AG09309 (cell line): Measurements from ENCODE around the gene CDHR2.

ENCODE experiments used
- DNase-seq: peaks from one replicate; pipeline ENCODE4 v3.0.0-alpha.2; 2010; ENCODE audit warnings: low read depth
- H3K4me3 ChIP-seq: 2 replicates; pipeline ENCODE4 v1.5.1; 2011; ENCODE audit warnings: mild to moderate bottlenecking, low read depth, low read length, moderate library complexity; ENCODE audit not compliant: control insufficient read depth
- CTCF ChIP-seq: IDR thresholded peaks from 2 replicates; pipeline ENCODE4 v1.5.1; 2011; ENCODE audit warnings: mild to moderate bottlenecking, low read depth, low read length, inconsistent platforms; ENCODE audit not compliant: insufficient read depth, control insufficient read depth; ENCODE audit errors: missing control alignments

The CDHR2 gene

GRCh38 chr5:176636426-176636825, 87.3 kb downstream of the CDHR2 start:
- no peak for TF ChIP-seq CTCF
- no peak overlapping the region for H3K4me3 ChIP-seq
- DNase-seq: no peak

- no peak overlapping the region for H3K4me3 ChIP-seq
- TF ChIP-seq CTCF: no peak
- no peak for DNase-seq
Observed at GRCh38 chr5:176637556-176637955, 88.4 kb downstream of the CDHR2 start.

DNA sequence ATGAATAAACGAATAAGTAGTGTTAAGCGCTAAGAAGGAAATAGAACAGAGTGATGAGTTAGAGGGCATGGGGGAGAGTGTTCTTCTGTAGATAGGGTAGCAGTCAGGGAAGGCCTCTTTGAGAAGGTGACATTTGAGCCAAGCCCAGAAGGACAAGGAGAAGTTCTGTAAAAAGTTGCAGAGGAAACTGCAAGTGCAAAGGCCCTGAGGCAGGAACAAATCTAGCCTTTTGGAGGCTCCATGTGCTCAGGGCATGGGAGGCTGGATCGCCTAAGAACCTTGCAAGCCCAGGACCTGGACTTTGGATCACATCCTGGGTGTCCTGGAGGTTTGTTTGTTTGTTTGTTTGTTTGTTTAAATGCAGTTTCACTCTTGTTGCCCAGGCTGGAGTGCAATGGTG, 89.3 kb downstream of the CDHR2 start:
- no peak for TF ChIP-seq CTCF
- H3K4me3 ChIP-seq: no peak overlapping the region
- DNase-seq: no peak

DNA sequence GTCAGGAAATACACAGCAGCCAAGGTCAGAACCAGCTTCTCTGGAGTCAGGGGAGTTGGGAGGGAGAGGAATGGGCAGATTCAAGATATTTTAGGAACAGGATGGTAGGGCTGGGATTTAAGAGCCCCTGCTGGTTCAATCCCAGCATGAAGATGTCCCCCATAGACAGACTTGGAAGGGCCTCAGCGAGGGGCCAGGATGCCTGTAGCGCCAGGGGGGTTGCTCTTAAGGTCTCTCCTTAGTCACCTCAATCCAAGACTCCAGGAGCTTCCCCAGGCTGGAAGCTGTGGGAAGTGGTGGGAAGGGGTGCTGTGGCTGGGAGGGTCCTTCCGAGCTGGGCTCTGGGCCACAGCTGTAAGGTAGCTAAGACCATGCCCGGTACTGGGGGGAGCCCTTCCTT, 90.1 kb downstream of the CDHR2 start:
- TF ChIP-seq CTCF: no peak
- no peak for DNase-seq
- no peak overlapping the region for H3K4me3 ChIP-seq

DNA sequence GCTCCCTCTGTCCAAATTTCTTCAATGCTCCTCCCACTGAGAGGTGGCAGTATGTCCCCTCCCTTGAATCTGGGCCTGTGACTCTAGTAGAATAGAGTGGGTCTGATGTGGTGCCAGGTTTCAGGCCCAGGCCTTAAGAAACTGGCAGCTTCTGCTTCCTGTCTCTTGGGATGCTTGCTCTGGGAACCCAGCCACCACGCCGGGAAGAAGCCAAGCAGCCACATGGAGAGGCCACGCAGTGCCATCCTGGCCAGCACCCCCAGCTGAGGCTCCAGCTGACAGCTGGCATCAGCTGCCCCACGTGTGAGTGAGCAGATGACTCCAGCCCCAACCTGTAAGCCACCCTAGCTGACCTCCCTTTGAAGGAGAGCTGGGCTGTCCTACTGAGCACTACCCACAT, 90.8 kb downstream of the CDHR2 start:
- H3K4me3 ChIP-seq: no peak overlapping the region
- no peak for DNase-seq
- no peak for TF ChIP-seq CTCF

GRCh38 chr5:176640616-176641015, 91.5 kb downstream of the CDHR2 start:
- H3K4me3 ChIP-seq: no peak overlapping the region
- TF ChIP-seq CTCF: no peak

GRCh38 chr5:176642675-176643490, 93.7 kb downstream of the CDHR2 start:
- no peak for TF ChIP-seq CTCF
- no peak for DNase-seq

More at GRCh38 chr5:176640616-176641015, 91.5 kb downstream of the CDHR2 start:
- DNase-seq: no peak

More at GRCh38 chr5:176642675-176643490, 93.7 kb downstream of the CDHR2 start:
- H3K4me3 ChIP-seq: no peak overlapping the region
